Measurements from ENCODE around the gene SIPA1L3. TPM values are rescaled to one million over a fixed set of nuclear protein-coding genes. Genes with fewer than 3 reads are reported as not detected.
A peak's percentile ranks its signal among the peaks of the same experiment; 100 is the strongest.

Gene SIPA1L3
- total and polyA plus RNA-seq, 2 donors from 2014 or later, result 5.8 to 61.7 TPM

DNA sequence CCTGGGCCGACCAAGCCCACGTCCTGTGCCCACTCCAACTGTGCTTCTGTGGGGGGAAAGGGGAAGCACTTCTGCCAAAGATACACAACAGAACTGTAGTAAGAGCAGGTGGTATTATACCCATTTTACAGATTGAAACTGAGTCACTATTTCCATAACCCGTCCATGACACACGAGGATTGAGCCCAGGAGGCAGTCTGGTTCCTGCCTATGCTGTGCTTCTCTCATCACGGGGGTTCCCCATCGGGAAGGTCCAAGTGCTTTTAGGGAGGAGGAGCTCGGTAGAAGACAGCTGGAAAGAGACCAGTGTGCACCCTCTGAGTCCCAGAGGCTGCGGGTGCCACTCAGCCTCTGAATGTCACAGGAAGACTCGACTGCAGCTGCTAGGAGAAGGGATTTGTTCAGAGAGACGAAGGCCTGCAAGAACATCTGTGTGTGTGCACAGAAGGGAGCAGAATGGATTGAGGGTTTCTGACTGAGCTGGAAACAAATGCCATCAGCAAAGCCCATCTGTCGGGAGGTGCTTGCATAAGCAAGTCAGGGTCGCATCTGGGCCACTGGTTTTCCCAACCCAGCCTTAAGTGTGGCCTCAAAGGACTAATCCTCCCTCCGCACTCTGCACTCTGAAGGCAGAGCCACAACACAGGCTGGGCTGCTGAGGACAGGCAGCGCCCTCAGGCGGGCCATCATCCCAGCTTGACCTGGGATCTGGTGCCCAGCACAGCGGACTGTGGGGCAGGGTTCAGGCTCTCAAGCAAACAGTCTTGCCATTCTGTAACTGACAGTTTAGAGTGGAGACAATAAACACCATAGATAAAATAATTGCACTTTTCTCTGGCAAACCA lies 167.1 kb downstream of the SIPA1L3 start:
- Histone ChIP-seq H3K27me3 (ENCODE audit: control insufficient read depth, insufficient read depth, low read length) (no peaks in the 10 kb centered on the region), H3K36me3 (ENCODE audit: control insufficient read depth in 2 of 3, insufficient read depth in 3 of 3, low read length in 3 of 3) (peaks cover 0 to 5% (median 0%) of the 10 kb centered on the region in 3 donors), H3K4me3 (ENCODE audit: low read length in 3 of 3) (no peak overlapping the region), H3K9ac (ENCODE audit: low read length in 3 of 3) (no peak overlapping the region), H3K27ac (ENCODE audit: low read depth in 2 of 2, low read length in 2 of 2) (no peak overlapping the region), H3K4me1 (ENCODE audit: control insufficient read depth in 2 of 3, insufficient read depth in 2 of 3, low read depth in 1 of 3, low read length in 3 of 3) (peaks cover 0 to 5% (median 4%) of the 10 kb centered on the region in 3 donors), H3K9me3 (ENCODE audit: control insufficient read depth in 2 of 3, insufficient read depth in 1 of 3, low read length in 3 of 3) (no peaks in the 10 kb centered on the region)
- TF ChIP-seq, protein P1, sequence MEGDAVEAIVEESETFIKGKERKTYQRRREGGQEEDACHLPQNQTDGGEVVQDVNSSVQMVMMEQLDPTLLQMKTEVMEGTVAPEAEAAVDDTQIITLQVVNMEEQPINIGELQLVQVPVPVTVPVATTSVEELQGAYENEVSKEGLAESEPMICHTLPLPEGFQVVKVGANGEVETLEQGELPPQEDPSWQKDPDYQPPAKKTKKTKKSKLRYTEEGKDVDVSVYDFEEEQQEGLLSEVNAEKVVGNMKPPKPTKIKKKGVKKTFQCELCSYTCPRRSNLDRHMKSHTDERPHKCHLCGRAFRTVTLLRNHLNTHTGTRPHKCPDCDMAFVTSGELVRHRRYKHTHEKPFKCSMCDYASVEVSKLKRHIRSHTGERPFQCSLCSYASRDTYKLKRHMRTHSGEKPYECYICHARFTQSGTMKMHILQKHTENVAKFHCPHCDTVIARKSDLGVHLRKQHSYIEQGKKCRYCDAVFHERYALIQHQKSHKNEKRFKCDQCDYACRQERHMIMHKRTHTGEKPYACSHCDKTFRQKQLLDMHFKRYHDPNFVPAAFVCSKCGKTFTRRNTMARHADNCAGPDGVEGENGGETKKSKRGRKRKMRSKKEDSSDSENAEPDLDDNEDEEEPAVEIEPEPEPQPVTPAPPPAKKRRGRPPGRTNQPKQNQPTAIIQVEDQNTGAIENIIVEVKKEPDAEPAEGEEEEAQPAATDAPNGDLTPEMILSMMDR (IDR thresholded peaks at IDR 0.05; ENCODE audit: borderline replicate concordance, extremely low read depth, insufficient read depth), result no peak
- intact Hi-C loops (cut with DNase I), result no loop called here
- peak in 2 of 5 donors; percentile 28 to 43 for DNase-seq
- FAIRE-seq, result no peak

- intact Hi-C loops (cut with DNase I), result no loop called here
- FAIRE-seq, result no peak
- H3K36me3 ChIP-seq (ENCODE audit: control insufficient read depth in 2 of 3, insufficient read depth in 3 of 3, low read length in 3 of 3), result peaks cover 0 to 5% (median 0%) of the 10 kb centered on the region in 3 donors
Measured at GRCh38 chr19:38076337-38076736, 169.3 kb downstream of the SIPA1L3 start.

DNA sequence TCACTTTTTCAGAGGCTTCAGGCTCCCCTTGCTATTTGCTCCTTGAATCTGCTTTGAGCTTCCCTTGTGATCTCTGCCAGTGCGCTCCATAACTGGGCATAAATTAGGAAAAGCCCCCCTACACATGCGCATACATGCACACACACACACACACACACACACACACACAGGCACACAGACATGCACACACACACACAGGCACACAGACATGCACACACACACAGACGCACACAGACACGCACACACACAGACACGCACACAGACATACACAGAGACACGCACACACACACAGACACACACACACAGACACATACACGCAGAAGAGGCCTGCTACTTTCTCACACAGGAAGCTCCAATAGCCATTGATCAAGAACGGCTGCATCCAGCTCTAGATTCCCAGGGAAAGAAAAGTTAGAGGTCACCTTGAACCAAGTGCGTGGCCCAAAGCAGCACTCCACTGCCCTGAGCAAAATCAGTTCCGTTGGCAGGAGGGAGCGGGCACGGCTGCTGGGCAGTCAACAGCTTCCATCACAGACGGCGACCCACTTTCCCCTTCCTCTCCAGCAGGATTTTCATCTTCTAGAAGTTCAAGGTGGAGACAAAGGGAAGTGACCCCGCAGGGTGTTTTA lies 171.4 kb downstream of the SIPA1L3 start:
- Histone ChIP-seq H3K4me3 (ENCODE audit: low read length in 3 of 3) (no peak overlapping the region), H3K9me3 (ENCODE audit: control insufficient read depth in 2 of 3, insufficient read depth in 1 of 3, low read length in 3 of 3) (no peaks in the 10 kb centered on the region), H3K4me1 (ENCODE audit: control insufficient read depth in 2 of 3, insufficient read depth in 2 of 3, low read depth in 1 of 3, low read length in 3 of 3) (peaks cover 0 to 2% (median 0%) of the 10 kb centered on the region in 3 donors), H3K27me3 (ENCODE audit: control insufficient read depth, insufficient read depth, low read length) (no peaks in the 10 kb centered on the region), H3K9ac (ENCODE audit: low read length in 3 of 3) (no peak overlapping the region), H3K36me3 (ENCODE audit: control insufficient read depth in 2 of 3, insufficient read depth in 3 of 3, low read length in 3 of 3) (peaks cover 0 to 8% (median 0%) of the 10 kb centered on the region in 3 donors), H3K27ac (ENCODE audit: low read depth in 2 of 2, low read length in 2 of 2) (no peak overlapping the region)
- FAIRE-seq, result no peak
- intact Hi-C loops (cut with DNase I), result no loop called here
- TF ChIP-seq, protein P1 (IDR thresholded peaks at IDR 0.05; ENCODE audit: borderline replicate concordance, extremely low read depth, insufficient read depth), result no peak
- DNase-seq, result no peak

More at GRCh38 chr19:38076337-38076736, 169.3 kb downstream of the SIPA1L3 start:
- H3K4me1 ChIP-seq (ENCODE audit: control insufficient read depth in 2 of 3, insufficient read depth in 2 of 3, low read depth in 1 of 3, low read length in 3 of 3), result peaks cover 0 to 2% (median 0%) of the 10 kb centered on the region in 3 donors
- no peak overlapping the region for H3K9ac ChIP-seq (ENCODE audit: low read length in 3 of 3)
- no peaks in the 10 kb centered on the region for H3K27me3 ChIP-seq (ENCODE audit: control insufficient read depth, insufficient read depth, low read length)
- H3K4me3 ChIP-seq (ENCODE audit: low read length in 3 of 3), result no peak overlapping the region
- DNase-seq, result peak in 3 of 5 donors; percentile 60 to 73 (median 72)
- TF ChIP-seq, protein P1 (IDR thresholded peaks at IDR 0.05; ENCODE audit: borderline replicate concordance, extremely low read depth, insufficient read depth), result no peak
- H3K9me3 ChIP-seq (ENCODE audit: control insufficient read depth in 2 of 3, insufficient read depth in 1 of 3, low read length in 3 of 3), result no peaks in the 10 kb centered on the region
- H3K27ac ChIP-seq (ENCODE audit: low read depth in 2 of 2, low read length in 2 of 2), result no peak overlapping the region
